Esophagus muscularis mucosa (tissue), 4 donors: ENCODE data around the gene SLC48A1. TPM values are rescaled to one million over a fixed set of nuclear protein-coding genes. Genes with fewer than 3 reads are reported as not detected.

Experiments used
- DNase-seq: peaks from one replicate; pipeline ENCODE4 v3.0.0-alpha.2; 2017; ENCODE audit errors: extremely low spot score
- H3K27ac ChIP-seq, 4 donors: fragments of 200-600 bp; sonication (generic); replicated peaks in 1 of 4; 1 replicate in 3 of 4; 2 replicates in 1 of 4; pipeline ENCODE4 v1.5.1; 2016 to 2019; ENCODE audit warnings: mild to moderate bottlenecking in 1 of 4
- H3K27me3 ChIP-seq, 4 donors: fragments of 200-600 bp; sonication (generic); one replicate each; pipeline versions ENCODE4 v1.5.1 to v1.6.0; 2016 to 2019
- H3K36me3 ChIP-seq, 4 donors: fragments of 200-600 bp; sonication (generic); one replicate each; pipeline ENCODE4 v1.5.1; 2016 to 2019
- H3K4me1 ChIP-seq, 4 donors: fragments of 200-600 bp; sonication (generic); one replicate each; pipeline ENCODE4 v1.5.1; 2016 to 2019
- H3K4me3 ChIP-seq, 4 donors: fragments of 200-600 bp; sonication (generic); 1 replicate in 2 of 4; 2 replicates in 2 of 4; pipeline ENCODE4 v1.5.1; 2016 to 2019; ENCODE audit warnings: mild to moderate bottlenecking in 4 of 4, moderate library complexity in 1 of 4
- H3K9me3 ChIP-seq, 4 donors: fragments of 200-600 bp; sonication (generic); 1 replicate in 3 of 4; 2 replicates in 1 of 4; pipeline ENCODE4 v1.5.1; 2016 to 2019
- EP300 ChIP-seq: sonication (generic); formaldehyde crosslinking; IDR thresholded peaks from one replicate; pipeline ENCODE4 v1.6.1; 2017; ENCODE audit warnings: antibody characterized with exemption
- POLR2A ChIP-seq: fragments of 450-650 bp; IDR thresholded peaks from one replicate; pipeline ENCODE4 v1.6.1; 2017; ENCODE audit warnings: antibody characterized with exemption, moderate library complexity, mild to moderate bottlenecking, low read depth
- POLR2AphosphoS5 ChIP-seq, 2 donors: sonication (generic); formaldehyde crosslinking; IDR thresholded peaks; one replicate each; pipeline ENCODE4 v1.6.1; 2017; ENCODE audit warnings: antibody characterized with exemption in 2 of 2
- WGBS: methylation state at CpG from one replicate; pipeline ENCODE4 v1.1.5; 2018; 5-methylcytosine and 5-hydroxymethylcytosine counted together
- intact Hi-C: fragments of 100-400 bp; cut with DNase I; formaldehyde crosslinking; loops from one replicate; pipeline ENCODE4 v1.15.1; 2023
- total RNA-seq, 4 donors: library from RNA; depleted of rRNA; stranded (reverse); fragments of >200 nt; gene quantifications; one replicate each; pipeline versions ENCODE4 v1.1.0 to v1.2.1, GENCODE V29; 2016
- TF ChIP-seq, protein P1 (sequence below), 3 experiments: fragments of 200-600 bp in 2 of 3; fragments of 450-650 bp in 1 of 3; sonication (generic) in 2 of 3; IDR thresholded peaks; one replicate each; pipeline ENCODE4 v1.5.1; 2017 to 2019; ENCODE audit warnings: antibody characterized with exemption in 3 of 3, mild to moderate bottlenecking in 2 of 3, moderate library complexity in 1 of 3

Gene SLC48A1
- total RNA-seq, 4 donors from 2014 or later = 34.5 to 56.0 (median 40.7) TPM

DNA sequence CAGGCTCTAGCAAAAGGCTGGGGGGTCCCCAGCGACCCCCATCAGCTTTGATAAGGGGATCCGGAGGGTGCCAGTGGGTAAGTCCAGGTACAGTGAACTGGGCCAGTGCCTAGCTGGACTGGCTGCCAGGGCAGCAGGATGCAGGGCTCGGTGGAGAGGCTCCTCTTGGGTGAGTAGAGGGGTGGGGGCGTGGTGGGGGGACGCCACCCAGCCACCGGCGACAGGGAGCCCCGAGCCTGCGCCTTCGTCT is 14.5 kb upstream of the SLC48A1 start:
- H3K9me3 ChIP-seq = no peaks in the 10 kb centered on the region
- H3K4me1 ChIP-seq = peaks cover 39 to 47% (median 45%) of the 10 kb centered on the region in 4 donors
- H3K27ac ChIP-seq = peak overlapping the region; percentile 68 to 80 (median 80)
- H3K36me3 ChIP-seq = peaks cover 0 to 5% (median 0%) of the 10 kb centered on the region in 4 donors
- intact Hi-C loops = loop anchor here (5.0 kb wide), 1 partner anchor 41 kb away; no protein-coding TSS in a partner anchor
- no peak for DNase-seq
- TF ChIP-seq, protein P1, sequence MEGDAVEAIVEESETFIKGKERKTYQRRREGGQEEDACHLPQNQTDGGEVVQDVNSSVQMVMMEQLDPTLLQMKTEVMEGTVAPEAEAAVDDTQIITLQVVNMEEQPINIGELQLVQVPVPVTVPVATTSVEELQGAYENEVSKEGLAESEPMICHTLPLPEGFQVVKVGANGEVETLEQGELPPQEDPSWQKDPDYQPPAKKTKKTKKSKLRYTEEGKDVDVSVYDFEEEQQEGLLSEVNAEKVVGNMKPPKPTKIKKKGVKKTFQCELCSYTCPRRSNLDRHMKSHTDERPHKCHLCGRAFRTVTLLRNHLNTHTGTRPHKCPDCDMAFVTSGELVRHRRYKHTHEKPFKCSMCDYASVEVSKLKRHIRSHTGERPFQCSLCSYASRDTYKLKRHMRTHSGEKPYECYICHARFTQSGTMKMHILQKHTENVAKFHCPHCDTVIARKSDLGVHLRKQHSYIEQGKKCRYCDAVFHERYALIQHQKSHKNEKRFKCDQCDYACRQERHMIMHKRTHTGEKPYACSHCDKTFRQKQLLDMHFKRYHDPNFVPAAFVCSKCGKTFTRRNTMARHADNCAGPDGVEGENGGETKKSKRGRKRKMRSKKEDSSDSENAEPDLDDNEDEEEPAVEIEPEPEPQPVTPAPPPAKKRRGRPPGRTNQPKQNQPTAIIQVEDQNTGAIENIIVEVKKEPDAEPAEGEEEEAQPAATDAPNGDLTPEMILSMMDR (IDR thresholded peaks at IDR 0.05) = no peak
- TF ChIP-seq POLR2AphosphoS5 (IDR thresholded peaks at IDR 0.05) (no peak), POLR2A (no peak), EP300 (no peak)
- 13% methylated on average over 2 of the region's 10 CpGs for WGBS
- H3K27me3 ChIP-seq = no peaks in the 10 kb centered on the region
- H3K4me3 ChIP-seq = peak overlapping the region; percentile 72 to 85 (median 74)

DNA sequence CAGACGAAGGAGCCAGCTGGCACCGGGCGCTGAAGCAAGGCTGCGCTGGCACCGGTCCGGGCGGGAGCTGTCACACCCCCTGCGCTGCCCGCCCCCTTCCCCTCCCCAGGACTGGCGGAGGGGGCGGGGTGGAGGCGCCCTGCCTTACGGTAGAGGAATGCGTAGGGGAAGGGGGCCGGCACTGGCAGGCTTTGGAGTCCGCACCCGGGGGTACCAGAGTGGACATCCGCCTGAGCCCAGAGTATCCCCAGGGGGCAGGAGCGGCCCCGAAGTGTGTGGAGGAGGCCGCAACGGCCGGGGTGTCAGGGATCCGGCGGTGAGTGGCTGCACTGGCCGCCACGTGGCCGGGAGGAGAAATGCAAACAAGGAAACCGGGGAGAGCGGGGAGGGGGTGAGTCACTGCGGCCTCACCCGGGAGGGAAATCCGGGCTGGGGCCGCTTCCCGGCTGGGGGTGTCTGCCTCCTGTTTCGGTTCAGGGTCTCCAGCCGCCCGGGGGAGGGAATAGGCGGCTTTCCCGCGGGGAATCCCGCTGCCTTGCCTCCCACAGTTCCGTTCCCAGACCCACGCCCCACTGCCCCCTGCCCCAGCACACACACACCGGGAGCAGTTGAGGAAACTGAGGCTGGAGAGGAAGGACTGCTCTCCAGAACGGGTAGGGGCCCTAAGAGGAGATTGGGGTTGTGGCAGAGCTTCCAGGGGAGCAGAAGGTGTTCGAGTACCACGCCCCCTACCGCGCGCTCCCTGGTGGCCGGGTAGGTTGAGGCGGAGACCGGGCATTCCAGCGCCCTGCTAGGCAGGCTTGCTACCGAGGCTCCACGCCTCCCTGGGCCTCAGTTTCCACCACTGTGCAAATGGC is 14.0 kb upstream of the SLC48A1 start, which contains the start of gene RAPGEF3:
TSS of gene RAPGEF3 (minus strand) at position 47 of the 857 bp plus-strand sequence. CDS start 324 bp downstream, outside the sequence.
- peak within 1 kb of the TSS; percentile 68 to 80 (median 80) for H3K27ac ChIP-seq
- TF ChIP-seq POLR2AphosphoS5 (IDR thresholded peaks at IDR 0.05) = peak; percentile 62 to 66
- TF ChIP-seq POLR2A = no peak
- TF ChIP-seq EP300 = no peak
- TF ChIP-seq, protein P1 (IDR thresholded peaks at IDR 0.05) = peak; percentile 32 to 52 (median 32)
- peak within 1 kb of the TSS; percentile 72 to 85 (median 74) for H3K4me3 ChIP-seq
- H3K9me3 ChIP-seq = no peaks in the 10 kb centered on the region
- H3K27me3 ChIP-seq = no peaks in the 10 kb centered on the region
- intact Hi-C loops = loop anchor here (5.0 kb wide), 1 partner anchor 42 kb away; no protein-coding TSS in a partner anchor
- 1% methylated on average over 33 of the region's 57 CpGs for WGBS
- DNase-seq = peak; percentile 96
- peaks cover 0 to 5% (median 0%) of the 10 kb centered on the region in 4 donors for H3K36me3 ChIP-seq
- H3K4me1 ChIP-seq = peaks cover 33 to 44% (median 41%) of the 10 kb centered on the region in 4 donors

DNA sequence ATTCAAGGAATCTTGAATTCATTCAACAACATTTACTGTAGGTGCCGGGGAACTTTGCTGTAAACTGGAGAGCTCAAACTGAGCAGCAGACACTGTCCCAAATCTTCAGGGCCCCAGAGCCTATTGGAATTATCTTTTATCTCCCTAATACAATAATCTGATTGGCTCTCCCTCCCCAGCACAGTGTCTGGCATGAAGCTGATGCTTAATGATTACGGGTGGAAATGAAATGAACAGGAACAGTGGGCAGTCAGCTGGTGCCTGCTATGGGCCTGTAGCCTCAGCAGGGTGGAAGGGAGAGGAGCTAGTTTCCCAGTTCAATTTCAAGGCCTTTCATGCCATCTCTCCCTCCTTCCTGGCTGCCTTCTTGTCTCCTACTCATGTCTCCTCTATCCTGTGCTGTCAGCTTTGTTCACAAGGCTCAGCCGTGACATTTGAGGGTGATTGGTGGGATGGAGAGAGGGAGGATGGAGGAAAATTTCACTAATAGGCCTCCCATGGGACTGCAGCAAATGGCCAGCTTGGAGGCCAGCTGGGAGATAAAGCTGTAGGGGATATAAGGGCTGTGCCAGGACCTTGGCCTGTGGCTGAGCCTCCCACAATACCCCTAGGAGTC is 10.1 kb upstream of the SLC48A1 start:
- WGBS = 87% methylated on average over 3 of the region's 3 CpGs
- H3K4me3 ChIP-seq = no peak overlapping the region
- H3K27ac ChIP-seq = no peak overlapping the region
- no peaks in the 10 kb centered on the region for H3K9me3 ChIP-seq
- peaks cover 24 to 34% (median 29%) of the 10 kb centered on the region in 4 donors for H3K4me1 ChIP-seq
- intact Hi-C loops = no loop called here
- no peak for TF ChIP-seq EP300
- TF ChIP-seq, protein P1 (IDR thresholded peaks at IDR 0.05) = no peak
- TF ChIP-seq POLR2AphosphoS5 (IDR thresholded peaks at IDR 0.05) = no peak
- TF ChIP-seq POLR2A = no peak
- no peaks in the 10 kb centered on the region for H3K27me3 ChIP-seq
- no peak for DNase-seq
- H3K36me3 ChIP-seq = no peaks in the 10 kb centered on the region

DNA sequence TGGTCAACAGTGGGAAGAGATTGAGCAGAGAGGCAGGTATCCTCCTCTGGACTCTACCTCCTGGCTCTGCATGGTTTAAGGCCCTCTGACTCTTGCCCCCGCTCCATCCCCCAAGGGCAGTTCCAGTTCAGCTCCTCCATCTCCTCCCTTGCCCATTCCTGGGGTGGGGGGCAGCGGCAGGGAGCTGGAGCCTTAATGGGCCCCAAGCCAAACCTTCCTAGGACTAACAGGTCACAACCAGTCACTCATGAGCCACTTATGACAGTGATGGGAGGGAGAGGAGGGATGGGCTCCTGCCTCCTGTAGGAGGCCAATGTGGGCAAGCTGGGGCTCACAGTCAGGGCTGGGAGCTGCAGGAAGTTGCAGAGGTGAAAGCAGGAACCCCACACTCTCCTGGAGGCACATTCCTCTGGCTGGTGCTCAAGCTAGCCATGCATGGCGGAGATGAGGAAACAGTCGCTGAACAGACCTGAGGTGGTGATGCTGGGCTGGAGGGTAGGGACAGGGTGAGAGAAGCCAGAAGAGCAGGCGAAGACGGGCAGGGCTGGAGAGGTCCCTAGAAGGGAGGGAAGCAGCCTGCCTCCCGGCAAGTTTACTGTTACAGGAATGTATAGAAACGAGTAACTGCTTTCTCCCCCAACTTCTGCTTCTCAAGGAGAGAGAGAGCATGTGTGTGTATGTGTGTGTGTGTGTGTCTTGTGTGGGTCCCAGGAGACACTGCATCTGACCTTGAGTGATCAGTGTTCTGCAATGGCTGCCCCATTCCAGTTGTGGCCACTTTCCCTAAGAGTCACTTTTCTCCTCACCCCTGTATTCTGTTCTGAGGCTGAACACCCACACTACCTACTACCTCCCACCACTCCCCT is 9.3 kb upstream of the SLC48A1 start:
- Histone ChIP-seq H3K4me3 (no peak overlapping the region), H3K36me3 (no peaks in the 10 kb centered on the region), H3K27me3 (no peaks in the 10 kb centered on the region), H3K4me1 (peaks cover 20 to 26% (median 24%) of the 10 kb centered on the region in 4 donors), H3K9me3 (no peaks in the 10 kb centered on the region), H3K27ac (no peak overlapping the region)
- TF ChIP-seq POLR2AphosphoS5 (IDR thresholded peaks at IDR 0.05) = no peak
- no peak for TF ChIP-seq EP300
- no peak for TF ChIP-seq POLR2A
- TF ChIP-seq, protein P1 (IDR thresholded peaks at IDR 0.05) = no peak
- no peak for DNase-seq
- intact Hi-C loops = no loop called here
- 85% methylated on average over 8 of the region's 8 CpGs for WGBS
